Measurements from ENCODE around the gene PLEKHA6.

PLEKHA6 gene

GRCh38 chr1:204405988-204406387 lies 46.3 kb upstream of the PLEKHA6 start:
- DNase-seq (ENCODE audit: low spot score): no peak
- TF ChIP-seq CTCF (conservative IDR thresholded peaks at IDR 0.05; ENCODE audit: low read depth): no peak
- POLR2A ChIA-PET (ENCODE audit: low non-redundant PET): interaction anchor here (0.6 kb wide), 1 partner anchor 13 kb away, joined by 5 read pairs; no protein-coding TSS in a partner anchor
- CTCF ChIA-PET: interaction anchor here (0.7 to 0.9 kb wide), 2 partner anchors 25 to 97 kb away, joined by 4 to 9 read pairs; no protein-coding TSS in a partner anchor
- no peak overlapping the region for H3K27ac ChIP-seq

- ChIA-PET POLR2A (ENCODE audit: low non-redundant PET) (no interaction called here), CTCF (no interaction called here)
- TF ChIP-seq CTCF (conservative IDR thresholded peaks at IDR 0.05; ENCODE audit: low read depth): no peak
- DNase-seq (ENCODE audit: low spot score): no peak
- no peak overlapping the region for H3K27ac ChIP-seq
Measured at GRCh38 chr1:204404629-204405028, 44.9 kb upstream of the PLEKHA6 start.

- CTCF ChIA-PET: no interaction called here
- H3K27ac ChIP-seq: peak overlapping the region; percentile 13; the same call in 1 of the 2 replicates
- POLR2A ChIA-PET (ENCODE audit: low non-redundant PET): no interaction called here
- no peak for DNase-seq (ENCODE audit: low spot score)
- no peak for TF ChIP-seq CTCF (conservative IDR thresholded peaks at IDR 0.05; ENCODE audit: low read depth)
Measured at GRCh38 chr1:204402391-204402790, 42.7 kb upstream of the PLEKHA6 start.

- ChIA-PET POLR2A (ENCODE audit: low non-redundant PET) (interaction anchor here (0.6 kb wide), 1 partner anchor 14 kb away, joined by 3 read pairs; no protein-coding TSS in a partner anchor), CTCF (interaction anchor here (1.0 to 1.5 kb wide), 2 partner anchors 39 to 102 kb away, joined by 4 to 8 read pairs; no protein-coding TSS in a partner anchor)
- no peak for DNase-seq (ENCODE audit: low spot score)
- no peak overlapping the region for H3K27ac ChIP-seq
- no peak for TF ChIP-seq CTCF (conservative IDR thresholded peaks at IDR 0.05; ENCODE audit: low read depth)
Measured at GRCh38 chr1:204401730-204402129, 42.0 kb upstream of the PLEKHA6 start.

- CTCF ChIA-PET: interaction anchor here (0.6 to 1.5 kb wide), 6 partner anchors 31 to 252 kb away, joined by 3 to 8 read pairs (median 4); no protein-coding TSS in a partner anchor
Measured at GRCh38 chr1:204400882-204401510, 41.3 kb upstream of the PLEKHA6 start.

More at GRCh38 chr1:204400882-204401510, 41.3 kb upstream of the PLEKHA6 start:
- TF ChIP-seq CTCF (conservative IDR thresholded peaks at IDR 0.05; ENCODE audit: low read depth): no peak
- POLR2A ChIA-PET (ENCODE audit: low non-redundant PET): interaction anchor here (0.6 kb wide), 1 partner anchor 15 kb away, joined by 3 read pairs; no protein-coding TSS in a partner anchor
- DNase-seq (ENCODE audit: low spot score): no peak
- H3K27ac ChIP-seq: no peak overlapping the region
